ENCODE results near the gene STYK1. TPM values are rescaled to one million over a fixed set of nuclear protein-coding genes. Genes with fewer than 3 reads are reported as not detected.

STYK1 gene
- total and polyA plus RNA-seq, 4 donors: 0.03 to 1.3 (median 0.08) TPM; not detected in 1

GRCh38 chr12:10717410-10717809 is 43.6 kb upstream of the STYK1 start:
- WGBS: 72% methylated on average over 2 of the region's 2 CpGs
- Histone ChIP-seq H3K27me3 (ENCODE audit: control insufficient read depth in 4 of 4, insufficient read depth in 4 of 4, low read length in 3 of 4) (no peaks in the 10 kb centered on the region), H3K9me3 (ENCODE audit: control insufficient read depth in 4 of 4, low read length in 3 of 4) (no peaks in the 10 kb centered on the region), H3K36me3 (ENCODE audit: control insufficient read depth in 4 of 4, insufficient read depth in 3 of 4, low read depth in 1 of 4, low read length in 3 of 4) (peaks cover 0 to 33% (median 15%) of the 10 kb centered on the region in 4 donors), H3K4me3 (ENCODE audit: low read depth in 1 of 3, low read length in 3 of 3) (no peak overlapping the region), H3K27ac (ENCODE audit: low read depth in 1 of 2, low read length in 2 of 2) (no peak overlapping the region), H3K9ac (ENCODE audit: low read depth in 1 of 2, low read length in 2 of 2) (no peak overlapping the region), H3K4me1 (ENCODE audit: control insufficient read depth in 4 of 4, insufficient read depth in 4 of 4, low read length in 3 of 4) (peaks cover 0 to 4% (median under 1%) of the 10 kb centered on the region in 4 donors)
- TF ChIP-seq ZBTB33 (IDR thresholded peaks at IDR 0.05) (no peak), REST (IDR thresholded peaks at IDR 0.05) (no peak), TAF1 (conservative IDR thresholded peaks at IDR 0.05) (no peak), EGR1 (IDR thresholded peaks at IDR 0.05; ENCODE audit: low read depth in 2 of 2) (no peak), FOXA2 (IDR thresholded peaks at IDR 0.05) (no peak), FOXA1 (IDR thresholded peaks at IDR 0.05) (no peak), HNF4G (IDR thresholded peaks at IDR 0.05) (no peak), NR2F2 (IDR thresholded peaks at IDR 0.05) (no peak), RXRA (IDR thresholded peaks at IDR 0.05) (no peak), MAX (IDR thresholded peaks at IDR 0.05) (no peak), GABPA (IDR thresholded peaks at IDR 0.05 in 1 of 2, conservative IDR thresholded peaks at IDR 0.05 in 1 of 2) (no peak), JUND (IDR thresholded peaks at IDR 0.05) (no peak), YY1 (IDR thresholded peaks at IDR 0.05) (no peak), ATF3 (IDR thresholded peaks at IDR 0.05) (no peak), SP1 (IDR thresholded peaks at IDR 0.05) (no peak)
- no peak for DNase-seq (ENCODE audit: low spot score)

GRCh38 chr12:10716704-10717315 is 43.0 kb upstream of the STYK1 start:
- Histone ChIP-seq H3K27ac (ENCODE audit: low read depth in 1 of 2, low read length in 2 of 2) (no peak overlapping the region), H3K4me3 (ENCODE audit: low read depth in 1 of 3, low read length in 3 of 3) (no peak overlapping the region), H3K27me3 (ENCODE audit: control insufficient read depth in 4 of 4, insufficient read depth in 4 of 4, low read length in 3 of 4) (no peaks in the 10 kb centered on the region), H3K4me1 (ENCODE audit: control insufficient read depth in 4 of 4, insufficient read depth in 4 of 4, low read length in 3 of 4) (peaks cover 0 to 1% (median 0%) of the 10 kb centered on the region in 4 donors), H3K9me3 (ENCODE audit: control insufficient read depth in 4 of 4, low read length in 3 of 4) (no peaks in the 10 kb centered on the region), H3K36me3 (ENCODE audit: control insufficient read depth in 4 of 4, insufficient read depth in 3 of 4, low read depth in 1 of 4, low read length in 3 of 4) (peaks cover 0 to 37% (median 17%) of the 10 kb centered on the region in 4 donors), H3K9ac (ENCODE audit: low read depth in 1 of 2, low read length in 2 of 2) (peak overlapping the region in 1 of 2 donors; percentile 0)
- TF ChIP-seq JUND (IDR thresholded peaks at IDR 0.05) (peak in 1 of 2 donors; percentile 74), ATF3 (IDR thresholded peaks at IDR 0.05) (no peak)
- DNase-seq (ENCODE audit: low spot score): no peak
- 70% methylated on average over 6 of the region's 6 CpGs for WGBS

Data from liver (tissue), 9 donors.